Measurements from ENCODE around the gene NIT2. TPM values are rescaled to one million over a fixed set of nuclear protein-coding genes. Genes with fewer than 3 reads are reported as not detected.

The NIT2 gene
- total RNA-seq, 3 donors from 2014 or later: 61.2 to 70.9 (median 62.1) TPM

DNA sequence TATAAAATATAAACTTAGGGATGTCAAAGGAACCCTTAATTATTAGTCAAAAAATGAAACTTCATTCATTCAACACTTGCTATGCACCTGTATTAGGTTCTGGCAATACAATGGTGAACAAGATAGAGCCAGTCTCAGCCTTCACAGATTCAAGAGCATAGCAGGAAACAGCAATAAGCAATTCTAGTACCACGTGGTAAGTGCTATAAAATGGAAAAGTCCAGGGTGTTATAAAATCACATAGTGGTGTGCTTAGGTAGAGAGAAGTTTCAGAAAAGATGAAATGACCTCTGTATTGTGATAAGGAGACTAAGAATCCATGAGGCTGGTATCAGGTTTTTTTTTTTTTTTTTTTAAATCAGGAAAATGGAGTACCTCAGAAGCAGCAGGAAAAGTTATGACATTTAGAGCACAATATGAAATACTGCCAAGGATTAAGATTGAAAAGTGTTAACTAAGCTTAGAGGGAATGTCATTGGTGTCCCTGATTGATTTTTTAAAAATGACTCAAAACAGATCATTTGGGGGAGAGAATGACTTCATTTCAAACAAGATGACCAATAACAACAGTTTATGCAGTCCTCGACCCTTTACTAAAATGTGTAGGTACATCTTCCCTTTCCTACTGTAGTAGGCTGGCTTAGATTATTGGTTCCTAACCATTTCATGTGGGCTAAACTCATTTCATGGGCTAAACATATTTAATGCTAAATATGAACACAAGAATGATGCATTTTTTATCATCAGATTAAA lies 61.3 kb downstream of the NIT2 start:
- Mint-ChIP-seq H3K4me1 (ENCODE audit: low read depth) (peaks cover 55% of the 10 kb centered on the region), H3K27me3 (ENCODE audit: low read depth) (no peaks in the 10 kb centered on the region), H3K4me3 (no peak overlapping the region), H3K36me3 (ENCODE audit: insufficient read depth) (peaks cover 6% of the 10 kb centered on the region), H3K9me3 (no peaks in the 10 kb centered on the region)
- no peak for ATAC-seq
- DNase-seq: no peak

DNA sequence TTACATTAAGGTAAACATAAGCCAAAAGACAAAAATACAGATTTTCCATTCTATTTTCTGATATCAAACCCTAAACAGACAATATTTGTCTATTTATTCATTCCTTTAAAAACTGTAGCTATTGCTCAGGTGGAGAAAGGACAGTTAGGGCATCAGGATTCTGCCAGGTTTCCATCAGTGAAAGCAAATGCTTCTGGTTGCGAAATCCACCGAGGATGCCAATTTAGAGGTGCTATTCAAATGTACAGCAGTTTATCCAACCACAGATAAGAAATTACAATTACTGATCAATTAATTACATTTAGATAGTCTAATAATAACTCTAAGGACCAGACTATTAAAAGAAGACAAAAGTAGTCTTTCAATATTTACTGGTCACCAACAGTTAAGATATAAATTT lies 62.4 kb downstream of the NIT2 start:
- DNase-seq (no peak), ATAC-seq (no peak)
- H3K27me3 Mint-ChIP-seq (ENCODE audit: low read depth): no peaks in the 10 kb centered on the region
- no peaks in the 10 kb centered on the region for H3K9me3 Mint-ChIP-seq
- H3K4me3 Mint-ChIP-seq: no peak overlapping the region
- peaks cover 6% of the 10 kb centered on the region for H3K36me3 Mint-ChIP-seq (ENCODE audit: insufficient read depth)
- peaks cover 60% of the 10 kb centered on the region for H3K4me1 Mint-ChIP-seq (ENCODE audit: low read depth)

DNA sequence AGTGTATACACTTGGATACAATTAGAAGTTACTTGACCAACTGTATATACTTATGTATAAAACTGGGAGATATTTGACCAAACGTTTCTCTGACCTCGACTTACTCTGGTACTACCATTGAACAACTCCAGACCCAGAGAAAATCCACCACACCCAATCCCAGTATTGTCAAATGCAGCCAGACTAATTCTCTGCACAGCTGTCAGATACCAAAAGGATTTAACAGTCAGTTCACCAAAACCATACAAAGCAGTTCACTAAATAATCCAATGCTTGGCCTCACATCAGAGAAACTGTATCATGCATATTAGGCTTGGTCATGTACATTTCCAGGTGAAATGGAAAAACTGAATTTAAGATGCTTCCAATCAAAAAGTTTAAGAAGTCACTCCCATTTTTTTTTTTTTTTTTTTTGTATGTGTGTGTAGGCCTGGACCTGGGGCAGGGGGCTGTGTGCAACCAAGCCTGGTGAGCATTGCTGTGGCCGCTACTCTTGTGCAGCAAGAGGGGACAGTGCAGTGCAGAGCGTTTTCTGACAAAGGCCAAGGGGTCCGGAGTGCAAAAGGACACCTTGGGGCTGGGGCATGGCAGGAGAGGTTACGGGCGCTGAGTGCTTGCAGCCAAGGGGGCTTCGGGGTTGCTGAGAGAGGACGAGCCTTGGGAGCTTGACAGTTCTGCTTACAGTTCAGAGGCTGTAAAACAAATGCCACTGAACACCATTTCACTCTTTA lies 64.9 kb downstream of the NIT2 start:
- no peak for ATAC-seq
- no peaks in the 10 kb centered on the region for H3K27me3 Mint-ChIP-seq (ENCODE audit: low read depth)
- H3K36me3 Mint-ChIP-seq (ENCODE audit: insufficient read depth): peaks cover under 1% of the 10 kb centered on the region
- H3K9me3 Mint-ChIP-seq: no peaks in the 10 kb centered on the region
- peak overlapping the region; percentile 97 for H3K4me3 Mint-ChIP-seq
- H3K4me1 Mint-ChIP-seq (ENCODE audit: low read depth): peaks cover 68% of the 10 kb centered on the region
- no peak for DNase-seq

DNA sequence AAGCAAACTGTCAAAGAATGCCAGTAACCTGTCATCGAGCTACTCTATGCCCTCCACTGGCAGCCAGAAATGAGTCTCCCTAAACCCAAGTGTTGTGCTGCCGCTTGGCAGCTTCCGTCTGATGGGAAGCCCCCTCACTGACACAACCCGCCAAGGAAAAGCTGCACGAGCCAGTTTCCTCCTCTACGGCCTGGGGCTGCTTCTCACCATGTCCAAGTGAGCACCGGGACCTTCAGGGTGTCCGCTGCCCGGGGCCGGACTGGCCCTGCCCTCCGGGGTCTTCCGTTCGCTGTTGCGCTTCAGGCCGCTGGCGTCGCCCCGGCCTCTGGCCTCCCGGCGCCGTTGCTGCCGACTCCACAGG lies 65.8 kb downstream of the NIT2 start:
- peak; percentile 56 to 61 for ATAC-seq
- H3K9me3 Mint-ChIP-seq: no peaks in the 10 kb centered on the region

DNA sequence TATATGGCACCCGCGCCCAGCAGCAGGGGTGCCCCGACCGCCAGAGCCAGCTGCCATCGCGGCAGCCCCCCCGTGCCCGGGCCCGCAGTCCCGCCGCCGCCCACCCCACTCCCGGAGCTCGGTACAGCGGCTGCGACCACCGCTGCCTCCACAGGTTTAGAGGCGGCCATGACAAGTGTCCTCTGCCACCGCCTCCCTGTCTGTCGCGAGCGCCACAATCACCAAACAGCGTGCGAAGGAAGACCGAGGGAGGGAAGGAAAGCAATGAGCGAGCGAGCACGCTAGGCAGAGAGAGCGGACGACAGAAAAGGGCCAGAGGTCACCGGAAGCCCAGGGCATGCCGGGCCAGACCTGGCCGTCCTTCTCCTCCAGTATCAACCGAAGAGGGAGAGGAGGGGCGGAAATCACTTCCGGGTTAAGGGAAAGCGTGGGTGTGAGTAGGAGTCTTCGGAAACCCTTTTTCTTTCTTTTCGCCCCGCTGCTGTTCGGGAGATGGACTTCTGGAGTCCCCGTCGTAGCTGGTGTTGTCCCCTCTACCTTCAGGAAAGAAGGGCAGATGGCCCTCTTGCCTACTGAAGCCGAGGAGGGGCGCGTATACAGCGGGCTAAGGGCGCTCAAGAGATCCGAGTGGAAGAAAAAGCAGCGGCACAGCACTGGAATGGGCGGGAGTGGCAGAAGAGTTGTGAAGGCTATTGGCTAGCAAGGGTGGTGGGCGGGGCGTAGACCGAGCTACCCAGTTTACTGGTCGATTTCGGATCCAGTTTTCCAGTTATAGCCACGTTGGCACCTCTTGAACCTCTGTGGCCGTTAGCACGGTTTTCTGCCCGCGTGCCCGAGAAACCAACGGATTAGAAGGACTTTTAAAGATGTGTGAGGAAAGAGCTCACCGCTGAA lies 66.5 kb downstream of the NIT2 start, which contains the start of the genes LNP1 and TOMM70:
Gene LNP1, plus strand, starts transcription at position 760 of the 894 bp plus-strand sequence. CDS start 28,191 bp downstream, outside the sequence.
Gene TOMM70, minus strand, starts transcription at position 310 of the 894 bp plus-strand sequence. Its CDS starts 140 bp downstream, at position 170.
- H3K4me3 Mint-ChIP-seq: peak within 1 kb of the TSS; percentile 97

More for the DNA sequence above, 65.8 kb downstream of the NIT2 start:
- peaks cover 66% of the 10 kb centered on the region for H3K4me1 Mint-ChIP-seq (ENCODE audit: low read depth)
- no peaks in the 10 kb centered on the region for H3K36me3 Mint-ChIP-seq (ENCODE audit: insufficient read depth)
- H3K27me3 Mint-ChIP-seq (ENCODE audit: low read depth): no peaks in the 10 kb centered on the region
- peak; percentile 20 for DNase-seq
- H3K4me3 Mint-ChIP-seq: peak overlapping the region; percentile 97

DNA sequence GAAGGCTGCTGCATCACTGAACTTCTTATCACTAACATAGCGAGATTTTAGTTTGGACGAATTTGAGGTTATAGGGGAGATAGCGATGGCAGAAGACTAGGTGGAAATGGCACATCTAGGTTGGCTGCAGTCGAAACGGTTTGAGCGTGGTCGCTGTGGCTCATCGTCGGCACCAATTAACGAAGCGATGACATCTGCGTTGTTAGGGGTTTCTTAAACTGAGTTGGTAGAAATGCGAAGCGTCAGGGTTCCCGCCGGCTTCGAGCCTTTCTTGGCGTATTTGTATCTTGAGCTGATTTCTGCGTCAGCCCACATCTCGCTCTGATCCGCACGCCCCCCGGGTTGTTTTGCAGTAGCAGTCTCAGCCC lies 67.1 kb downstream of the NIT2 start:
- Mint-ChIP-seq H3K27me3 (ENCODE audit: low read depth) (no peaks in the 10 kb centered on the region), H3K4me1 (ENCODE audit: low read depth) (peaks cover 60% of the 10 kb centered on the region)

More for the DNA sequence above, 66.5 kb downstream of the NIT2 start, which contains the start of the genes LNP1 and TOMM70:
- Mint-ChIP-seq H3K9me3 (no peaks in the 10 kb centered on the region), H3K27me3 (ENCODE audit: low read depth) (no peaks in the 10 kb centered on the region), H3K4me1 (ENCODE audit: low read depth) (peaks cover 64% of the 10 kb centered on the region), H3K36me3 (ENCODE audit: insufficient read depth) (peaks cover 2% of the 10 kb centered on the region)
- peak; percentile 92 for DNase-seq
- ATAC-seq: peak; percentile 88 to 92

DNA sequence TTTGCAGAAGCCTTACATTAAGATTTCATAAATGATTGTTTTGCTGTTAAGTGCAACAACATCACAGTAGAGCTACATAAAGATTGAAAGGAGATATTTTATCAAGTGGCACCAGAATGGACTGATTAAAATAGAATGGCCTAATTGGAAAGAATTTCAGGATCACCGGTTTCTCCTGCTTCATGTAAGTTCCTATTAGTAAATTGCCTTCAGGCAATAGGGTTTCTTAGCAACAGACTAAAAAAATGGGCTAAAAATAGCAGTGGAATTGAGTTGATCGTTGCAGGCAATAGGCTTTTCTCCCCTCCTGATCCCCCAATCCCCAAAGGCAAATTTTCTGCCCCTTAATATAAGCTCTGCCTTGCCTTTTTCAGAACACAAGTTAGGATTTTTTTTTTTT lies 67.7 kb downstream of the NIT2 start:
- Mint-ChIP-seq H3K9me3 (peaks cover 2% of the 10 kb centered on the region), H3K4me3 (peak overlapping the region; percentile 97), H3K36me3 (ENCODE audit: insufficient read depth) (peaks cover 4% of the 10 kb centered on the region), H3K4me1 (ENCODE audit: low read depth) (peaks cover 54% of the 10 kb centered on the region), H3K27me3 (ENCODE audit: low read depth) (no peaks in the 10 kb centered on the region)
- DNase-seq (no peak), ATAC-seq (no peak)

More for the DNA sequence above, 67.1 kb downstream of the NIT2 start:
- no peaks in the 10 kb centered on the region for H3K9me3 Mint-ChIP-seq
- DNase-seq: peak; percentile 36
- peak overlapping the region; percentile 97 for H3K4me3 Mint-ChIP-seq
- ATAC-seq: peak; percentile 24 to 30
- peaks cover 2% of the 10 kb centered on the region for H3K36me3 Mint-ChIP-seq (ENCODE audit: insufficient read depth)

DNA sequence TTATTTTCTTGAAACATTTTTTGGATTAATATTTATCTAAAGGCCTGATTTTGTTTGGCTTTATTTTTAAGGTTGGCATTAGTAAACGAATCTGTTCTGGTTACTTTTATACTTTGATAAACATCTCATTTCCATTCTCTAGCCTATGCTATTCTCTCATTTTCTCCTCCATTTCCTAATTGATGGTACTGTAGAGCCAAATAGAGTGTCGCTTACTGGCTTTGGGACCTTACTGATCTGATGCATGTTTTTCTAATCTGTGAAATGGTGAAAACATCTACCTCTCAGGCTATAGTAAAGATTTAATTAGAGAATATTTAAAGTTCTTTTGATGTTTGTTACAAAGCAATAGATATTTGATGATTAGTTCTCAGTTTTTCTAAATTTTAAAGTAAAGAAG lies 68.3 kb downstream of the NIT2 start:
- H3K36me3 Mint-ChIP-seq (ENCODE audit: insufficient read depth): peaks cover 8% of the 10 kb centered on the region
- peaks cover 50% of the 10 kb centered on the region for H3K4me1 Mint-ChIP-seq (ENCODE audit: low read depth)
- no peak for ATAC-seq

DNA sequence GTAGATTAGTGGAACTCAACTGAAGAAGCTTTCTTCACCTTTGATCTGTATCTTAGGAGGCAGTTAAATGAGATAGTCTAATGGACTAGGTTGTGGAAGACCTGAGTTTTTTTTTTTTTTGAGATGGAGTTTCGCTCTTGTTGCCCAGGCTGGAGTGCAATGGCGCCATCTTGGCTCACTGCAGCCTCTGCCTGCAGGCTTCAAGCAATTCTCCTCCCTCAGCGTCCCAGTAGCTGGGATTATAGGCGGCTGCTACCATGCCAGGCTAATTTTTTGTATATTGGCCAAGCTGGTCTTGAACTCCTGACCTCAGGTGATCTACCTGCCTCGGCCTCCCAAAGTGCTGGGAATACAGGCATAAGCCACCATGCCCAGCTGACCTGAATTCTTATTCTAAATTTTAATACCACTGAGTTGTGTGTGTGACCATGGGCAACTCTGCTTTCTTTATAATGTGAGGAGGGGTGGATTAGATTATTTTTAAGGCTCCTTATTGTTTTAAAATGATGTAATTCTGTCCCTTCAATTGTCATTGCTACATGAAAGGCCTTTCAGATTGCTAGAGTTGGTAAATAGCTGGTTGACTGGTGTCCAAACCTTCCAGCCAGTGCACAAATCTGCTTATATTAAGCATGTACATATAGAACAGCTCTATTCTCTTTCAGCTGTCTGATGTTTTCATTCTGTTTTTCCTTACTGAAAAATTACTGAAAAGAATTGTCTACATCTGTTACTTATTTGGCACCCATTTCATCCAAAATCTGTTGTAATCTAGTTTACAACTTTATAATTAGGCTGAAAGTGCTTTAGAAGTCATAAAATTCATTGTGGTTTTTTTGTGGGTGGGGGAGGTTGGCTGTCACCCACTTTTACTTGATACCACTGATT lies 69.0 kb downstream of the NIT2 start:
- Mint-ChIP-seq H3K4me1 (ENCODE audit: low read depth) (peaks cover 46% of the 10 kb centered on the region), H3K27me3 (ENCODE audit: low read depth) (no peaks in the 10 kb centered on the region), H3K9me3 (peaks cover 9% of the 10 kb centered on the region), H3K36me3 (ENCODE audit: insufficient read depth) (peaks cover 8% of the 10 kb centered on the region), H3K4me3 (no peak overlapping the region)
- no peak for ATAC-seq
- no peak for DNase-seq

More for the DNA sequence above, 68.3 kb downstream of the NIT2 start:
- Mint-ChIP-seq H3K27me3 (ENCODE audit: low read depth) (no peaks in the 10 kb centered on the region), H3K9me3 (peaks cover 8% of the 10 kb centered on the region), H3K4me3 (peak overlapping the region; percentile 97)
- no peak for DNase-seq

DNA sequence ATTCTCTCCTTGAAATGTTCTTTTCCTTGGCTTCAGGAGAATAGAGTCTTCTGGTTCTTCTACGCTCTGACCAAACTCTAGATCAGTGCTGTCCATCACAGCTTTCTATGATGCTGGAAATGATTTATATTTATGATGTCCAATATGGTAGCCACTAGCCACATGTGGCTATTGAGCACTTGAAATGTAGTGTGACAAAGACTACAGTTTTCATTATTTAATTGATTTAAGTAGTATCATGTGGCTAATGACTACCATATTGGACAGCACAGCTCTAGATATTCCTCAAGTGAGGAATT lies 69.6 kb downstream of the NIT2 start:
- no peak for ATAC-seq
- Mint-ChIP-seq H3K4me1 (ENCODE audit: low read depth) (peaks cover 40% of the 10 kb centered on the region), H3K36me3 (ENCODE audit: insufficient read depth) (peaks cover 8% of the 10 kb centered on the region), H3K9me3 (peaks cover 9% of the 10 kb centered on the region), H3K27me3 (ENCODE audit: low read depth) (no peaks in the 10 kb centered on the region), H3K4me3 (no peak overlapping the region)
- DNase-seq: no peak

DNA sequence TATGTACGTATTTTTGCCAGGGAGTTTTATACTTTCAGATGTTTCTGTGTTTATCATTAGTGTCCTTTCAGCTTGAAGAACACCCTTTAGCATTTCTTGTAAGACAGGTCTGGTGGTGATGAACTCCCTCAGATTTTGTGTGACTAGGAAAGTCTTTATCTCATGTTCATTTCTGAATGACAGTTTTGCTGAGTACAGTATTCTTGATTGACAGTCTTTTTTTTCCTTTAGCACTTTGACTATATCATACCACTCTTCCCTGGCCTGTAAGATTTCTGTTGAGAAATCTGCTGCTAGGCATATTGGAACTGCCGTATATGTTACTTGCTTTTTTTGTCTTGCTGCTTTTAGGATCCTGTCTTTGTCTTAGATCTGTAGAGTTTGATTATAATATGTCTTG lies 72.6 kb downstream of the NIT2 start:
- no peak for DNase-seq

DNA sequence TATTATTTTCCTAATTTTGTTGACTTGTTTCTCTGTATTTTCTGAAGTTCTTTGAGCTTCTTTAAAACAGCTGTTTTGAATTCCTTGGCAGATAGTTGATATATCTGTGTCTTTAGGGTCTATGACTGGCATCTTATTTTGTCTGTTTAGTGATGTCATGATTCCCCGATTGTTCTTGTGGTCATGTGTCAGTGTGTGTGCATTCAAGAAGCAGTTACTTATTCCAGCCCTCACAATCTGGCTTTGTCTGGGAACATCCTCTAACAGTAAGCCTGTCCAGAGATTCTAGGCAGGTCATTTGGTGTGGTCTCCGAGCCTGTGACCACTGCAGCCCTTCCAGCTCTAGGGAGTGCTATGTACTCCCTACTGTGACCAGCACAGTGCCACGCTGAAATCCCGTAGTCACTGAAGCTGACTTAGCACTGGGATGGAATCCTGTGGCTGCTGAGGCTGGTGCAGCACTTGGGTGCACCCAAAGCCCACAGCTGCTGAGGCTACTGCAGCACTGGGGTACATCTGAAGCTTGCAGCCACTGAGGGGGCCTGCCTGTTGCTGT lies 73.5 kb downstream of the NIT2 start:
- H3K27me3 Mint-ChIP-seq (ENCODE audit: low read depth): no peaks in the 10 kb centered on the region
- DNase-seq (no peak), ATAC-seq (no peak)
- H3K36me3 Mint-ChIP-seq (ENCODE audit: insufficient read depth): peaks cover 26% of the 10 kb centered on the region
- peaks cover 13% of the 10 kb centered on the region for H3K4me1 Mint-ChIP-seq (ENCODE audit: low read depth)
- H3K4me3 Mint-ChIP-seq: no peak overlapping the region
- H3K9me3 Mint-ChIP-seq: peaks cover 24% of the 10 kb centered on the region

More for the DNA sequence above, 72.6 kb downstream of the NIT2 start:
- H3K36me3 Mint-ChIP-seq (ENCODE audit: insufficient read depth): peaks cover 19% of the 10 kb centered on the region
- H3K9me3 Mint-ChIP-seq: peaks cover 19% of the 10 kb centered on the region
- ATAC-seq: no peak
- H3K4me3 Mint-ChIP-seq: no peak overlapping the region
- H3K27me3 Mint-ChIP-seq (ENCODE audit: low read depth): no peaks in the 10 kb centered on the region
- H3K4me1 Mint-ChIP-seq (ENCODE audit: low read depth): peaks cover 22% of the 10 kb centered on the region
